Activated naive CD8-positive, alpha-beta T cell treated with anti-CD3 and anti-CD28 coated beads for 36 hours (primary cell): ENCODE data around the gene LPP. TPM values are rescaled to one million over a fixed set of nuclear protein-coding genes. Genes with fewer than 3 reads are reported as not detected.

Experiments
- DNase-seq: peaks from one replicate; pipeline ENCODE4 v3.0.0; 2021
- H3K27ac Mint-ChIP-seq: one replicate; pipeline ENCODE4 v1.8.0; 2022; ENCODE audit warnings: mild to moderate bottlenecking, moderate library complexity, mixed read lengths
- H3K27me3 Mint-ChIP-seq: one replicate; pipeline ENCODE4 v1.8.0; 2022; ENCODE audit warnings: mild to moderate bottlenecking, mixed read lengths
- H3K36me3 Mint-ChIP-seq: one replicate; pipeline ENCODE4 v1.8.0; 2021; ENCODE audit warnings: mild to moderate bottlenecking, mixed read lengths
- H3K4me1 Mint-ChIP-seq: one replicate; pipeline ENCODE4 v1.8.0; 2021; ENCODE audit warnings: mixed read lengths
- H3K4me3 Mint-ChIP-seq: one replicate; pipeline ENCODE4 v1.8.0; 2022; ENCODE audit warnings: mild to moderate bottlenecking, moderate library complexity, mixed read lengths
- H3K9me3 Mint-ChIP-seq: one replicate; pipeline ENCODE4 v1.8.0; 2022; ENCODE audit warnings: mixed read lengths
- total RNA-seq, 2 experiments: library from RNA; stranded (reverse); gene quantifications; one replicate each; pipeline ENCODE4 v1.2.3, GENCODE V29; 2021

Gene LPP
- total RNA-seq, 2 experiments from 2014 or later: 15.0 to 15.3 TPM

- no peak for DNase-seq
- Mint-ChIP-seq H3K4me1 (peaks cover 2% of the 10 kb centered on the region), H3K27me3 (no peaks in the 10 kb centered on the region), H3K36me3 (peaks cover 15% of the 10 kb centered on the region), H3K9me3 (no peaks in the 10 kb centered on the region), H3K27ac (no peak overlapping the region), H3K4me3 (no peak overlapping the region)
Observed at GRCh38 chr3:188229726-188230125, 75.8 kb downstream of the LPP start.

- peaks cover 2% of the 10 kb centered on the region for H3K4me1 Mint-ChIP-seq
- peaks cover 2% of the 10 kb centered on the region for H3K9me3 Mint-ChIP-seq
- no peak overlapping the region for H3K4me3 Mint-ChIP-seq
- DNase-seq: no peak
- H3K27ac Mint-ChIP-seq: no peak overlapping the region
- peaks cover 15% of the 10 kb centered on the region for H3K36me3 Mint-ChIP-seq
- H3K27me3 Mint-ChIP-seq: no peaks in the 10 kb centered on the region
Observed at GRCh38 chr3:188230962-188231361, 77.0 kb downstream of the LPP start.

GRCh38 chr3:188231456-188231855 lies 77.5 kb downstream of the LPP start:
- no peak overlapping the region for H3K27ac Mint-ChIP-seq
- no peaks in the 10 kb centered on the region for H3K4me1 Mint-ChIP-seq
- H3K4me3 Mint-ChIP-seq: no peak overlapping the region
- peaks cover 2% of the 10 kb centered on the region for H3K9me3 Mint-ChIP-seq
- DNase-seq: no peak
- peaks cover 17% of the 10 kb centered on the region for H3K36me3 Mint-ChIP-seq
- H3K27me3 Mint-ChIP-seq: no peaks in the 10 kb centered on the region

GRCh38 chr3:188232656-188233055 lies 78.7 kb downstream of the LPP start:
- peaks cover 2% of the 10 kb centered on the region for H3K4me1 Mint-ChIP-seq
- no peak overlapping the region for H3K27ac Mint-ChIP-seq
- H3K9me3 Mint-ChIP-seq: peaks cover 2% of the 10 kb centered on the region
- no peak for DNase-seq
- no peaks in the 10 kb centered on the region for H3K27me3 Mint-ChIP-seq
- no peak overlapping the region for H3K4me3 Mint-ChIP-seq
- H3K36me3 Mint-ChIP-seq: peaks cover 13% of the 10 kb centered on the region

GRCh38 chr3:188233320-188233719 lies 79.4 kb downstream of the LPP start:
- Mint-ChIP-seq H3K27me3 (no peaks in the 10 kb centered on the region), H3K9me3 (peaks cover 2% of the 10 kb centered on the region), H3K27ac (no peak overlapping the region), H3K4me3 (no peak overlapping the region), H3K4me1 (peaks cover 7% of the 10 kb centered on the region), H3K36me3 (peaks cover 13% of the 10 kb centered on the region)
- no peak for DNase-seq

- Mint-ChIP-seq H3K4me1 (peaks cover 9% of the 10 kb centered on the region), H3K27me3 (no peaks in the 10 kb centered on the region), H3K36me3 (peaks cover 14% of the 10 kb centered on the region), H3K27ac (no peak overlapping the region), H3K9me3 (peaks cover 2% of the 10 kb centered on the region), H3K4me3 (no peak overlapping the region)
- DNase-seq: no peak
Observed at GRCh38 chr3:188234132-188234531, 80.2 kb downstream of the LPP start.

GRCh38 chr3:188236271-188236670 lies 82.3 kb downstream of the LPP start:
- no peak overlapping the region for H3K27ac Mint-ChIP-seq
- peaks cover 2% of the 10 kb centered on the region for H3K9me3 Mint-ChIP-seq
- no peak for DNase-seq
- H3K4me1 Mint-ChIP-seq: peaks cover 9% of the 10 kb centered on the region
- H3K4me3 Mint-ChIP-seq: no peak overlapping the region
- peaks cover 12% of the 10 kb centered on the region for H3K36me3 Mint-ChIP-seq
- H3K27me3 Mint-ChIP-seq: no peaks in the 10 kb centered on the region

- Mint-ChIP-seq H3K36me3 (peaks cover 14% of the 10 kb centered on the region), H3K27ac (no peak overlapping the region), H3K9me3 (peaks cover 2% of the 10 kb centered on the region), H3K4me3 (no peak overlapping the region), H3K27me3 (no peaks in the 10 kb centered on the region), H3K4me1 (peaks cover 17% of the 10 kb centered on the region)
- no peak for DNase-seq
Observed at GRCh38 chr3:188239035-188239434, 85.1 kb downstream of the LPP start.

- Mint-ChIP-seq H3K4me3 (no peak overlapping the region), H3K36me3 (peaks cover 14% of the 10 kb centered on the region), H3K9me3 (peaks cover 2% of the 10 kb centered on the region), H3K27me3 (no peaks in the 10 kb centered on the region), H3K4me1 (peaks cover 17% of the 10 kb centered on the region), H3K27ac (no peak overlapping the region)
- DNase-seq: no peak
Observed at GRCh38 chr3:188239577-188239976, 85.6 kb downstream of the LPP start.

GRCh38 chr3:188240189-188240981 lies 86.4 kb downstream of the LPP start:
- no peak for DNase-seq
- Mint-ChIP-seq H3K27me3 (no peaks in the 10 kb centered on the region), H3K4me3 (no peak overlapping the region), H3K36me3 (peaks cover 9% of the 10 kb centered on the region), H3K9me3 (no peaks in the 10 kb centered on the region), H3K4me1 (peaks cover 17% of the 10 kb centered on the region), H3K27ac (no peak overlapping the region)

GRCh38 chr3:188241072-188241471 lies 87.1 kb downstream of the LPP start:
- Mint-ChIP-seq H3K4me3 (no peak overlapping the region), H3K4me1 (peaks cover 17% of the 10 kb centered on the region), H3K9me3 (no peaks in the 10 kb centered on the region), H3K27ac (no peak overlapping the region), H3K36me3 (peaks cover 9% of the 10 kb centered on the region), H3K27me3 (no peaks in the 10 kb centered on the region)
- no peak for DNase-seq

- H3K36me3 Mint-ChIP-seq: peaks cover 7% of the 10 kb centered on the region
- no peaks in the 10 kb centered on the region for H3K27me3 Mint-ChIP-seq
- peaks cover 17% of the 10 kb centered on the region for H3K4me1 Mint-ChIP-seq
Observed at GRCh38 chr3:188241883-188242282, 87.9 kb downstream of the LPP start.

GRCh38 chr3:188242436-188243123 lies 88.6 kb downstream of the LPP start:
- no peak for DNase-seq
- H3K9me3 Mint-ChIP-seq: no peaks in the 10 kb centered on the region
- no peaks in the 10 kb centered on the region for H3K27me3 Mint-ChIP-seq
- no peak overlapping the region for H3K27ac Mint-ChIP-seq
- H3K36me3 Mint-ChIP-seq: peaks cover 7% of the 10 kb centered on the region
- H3K4me1 Mint-ChIP-seq: peaks cover 14% of the 10 kb centered on the region
- H3K4me3 Mint-ChIP-seq: no peak overlapping the region

More at GRCh38 chr3:188241883-188242282, 87.9 kb downstream of the LPP start:
- DNase-seq: no peak
- Mint-ChIP-seq H3K27ac (no peak overlapping the region), H3K4me3 (no peak overlapping the region), H3K9me3 (no peaks in the 10 kb centered on the region)

- Mint-ChIP-seq H3K27ac (no peak overlapping the region), H3K36me3 (peaks cover 4% of the 10 kb centered on the region), H3K9me3 (no peaks in the 10 kb centered on the region), H3K4me1 (peaks cover 10% of the 10 kb centered on the region), H3K4me3 (no peak overlapping the region), H3K27me3 (no peaks in the 10 kb centered on the region)
- no peak for DNase-seq
Observed at GRCh38 chr3:188243124-188243795, 89.3 kb downstream of the LPP start.

- DNase-seq: no peak
- H3K27ac Mint-ChIP-seq: no peak overlapping the region
- H3K4me3 Mint-ChIP-seq: no peak overlapping the region
- H3K36me3 Mint-ChIP-seq: peaks cover 4% of the 10 kb centered on the region
- H3K27me3 Mint-ChIP-seq: no peaks in the 10 kb centered on the region
- H3K9me3 Mint-ChIP-seq: no peaks in the 10 kb centered on the region
- peaks cover 8% of the 10 kb centered on the region for H3K4me1 Mint-ChIP-seq
Observed at GRCh38 chr3:188244395-188244861, 90.5 kb downstream of the LPP start.
